H1 (cell line): ENCODE results near the gene GPR37.

ENCODE experiments used
- EP300 ChIP-seq, 2 experiments: IDR thresholded peaks; 1 replicate in 1 of 2; 2 replicates in 1 of 2; pipeline ENCODE4 v1.6.1; 2011 to 2012; ENCODE audit warnings: low read depth in 2 of 2, low read length in 2 of 2, mild to moderate bottlenecking in 2 of 2, borderline replicate concordance in 1 of 2, inconsistent platforms in 1 of 2, moderate library complexity in 1 of 2
- EZH2 ChIP-seq: fragments of 200-600 bp; sonication (generic); IDR thresholded peaks from 2 replicates; pipeline ENCODE4 v1.7.1; 2012; ENCODE audit warnings: low read depth, mild to moderate bottlenecking, moderate library complexity, low read length, inconsistent platforms; ENCODE audit not compliant: severe bottlenecking
- JUN ChIP-seq: IDR thresholded peaks from 2 replicates; pipeline ENCODE4 v1.6.1; 2011; ENCODE audit warnings: low read depth, mild to moderate bottlenecking, improper control_type of control experiment, low read length
- POLR2A ChIP-seq, 2 experiments: IDR thresholded peaks; 1 replicate in 1 of 2; 2 replicates in 1 of 2; pipeline ENCODE4 v1.6.1; 2011; ENCODE audit warnings: low read depth in 2 of 2, low read length in 2 of 2, mild to moderate bottlenecking in 2 of 2; ENCODE audit errors: control extremely low read depth in 1 of 2
- TF ChIP-seq, protein P1 (sequence below): IDR thresholded peaks from 2 replicates; pipeline ENCODE4 v1.6.1; 2012; ENCODE audit warnings: inconsistent platforms

DNA sequence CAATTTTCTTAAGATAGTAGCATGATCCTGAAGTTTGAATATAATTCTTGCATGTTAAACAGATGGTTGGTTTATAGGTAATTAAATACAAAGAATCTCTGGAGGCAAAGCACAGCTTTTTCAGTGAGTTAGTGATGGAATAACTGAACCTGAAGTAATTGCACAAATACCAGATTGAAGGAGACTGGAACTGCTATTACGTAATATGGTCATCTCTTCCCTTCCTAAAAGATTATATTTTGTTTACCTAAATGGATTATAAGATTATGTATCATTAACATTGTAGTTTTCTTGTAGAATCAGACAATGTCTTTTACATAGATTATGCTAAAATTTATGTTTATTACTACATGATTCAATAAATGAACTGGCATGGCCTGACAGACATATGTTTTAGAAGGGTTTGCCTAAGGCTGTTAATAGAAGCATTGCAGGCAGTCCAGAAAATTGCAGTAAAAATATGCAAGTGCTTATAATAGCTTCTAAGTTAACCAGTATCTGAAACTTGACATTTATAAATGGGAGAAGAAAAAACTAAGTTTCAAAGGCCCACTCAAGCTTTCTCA, 35.8 kb upstream of the GPR37 start:
- TF ChIP-seq EP300 (IDR thresholded peaks at IDR 0.05; ENCODE audit: borderline replicate concordance in 1 of 2, low read depth in 2 of 2, low read length in 2 of 2) (no peak), JUN (no peak), POLR2A (IDR thresholded peaks at IDR 0.05; ENCODE audit: control extremely low read depth in 1 of 2, low read depth in 2 of 2, low read length in 2 of 2) (no peak), EZH2 (no peak)
- TF ChIP-seq, protein P1, sequence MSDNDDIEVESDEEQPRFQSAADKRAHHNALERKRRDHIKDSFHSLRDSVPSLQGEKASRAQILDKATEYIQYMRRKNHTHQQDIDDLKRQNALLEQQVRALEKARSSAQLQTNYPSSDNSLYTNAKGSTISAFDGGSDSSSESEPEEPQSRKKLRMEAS = no peak
